K562 (cell line): ENCODE data around the gene PPP1CB. TPM values are rescaled to one million over a fixed set of nuclear protein-coding genes. Genes with fewer than 3 reads are reported as not detected.
A peak's percentile ranks its signal among the peaks of the same experiment; 100 is the strongest.

Source experiments
- DNMT1 ChIP-seq: fragments of 450-650 bp; IDR thresholded peaks from 2 replicates; pipeline ENCODE4 v1.6.1; 2016; ENCODE audit warnings: antibody characterized with exemption, mild to moderate bottlenecking
- EP300 ChIP-seq: IDR thresholded peaks from 2 replicates; pipeline ENCODE4 v1.6.1; 2012; ENCODE audit warnings: low read length, improper control_type of control experiment
- ETV6 ChIP-seq, 3 experiments: fragments of 150-350 bp in 1 of 3; sonication (generic) in 1 of 3; formaldehyde crosslinking in 1 of 3; IDR thresholded peaks; 2 replicates each; pipeline versions ENCODE4 v1.6.1 to v1.8.0; 2014 to 2022; ENCODE audit warnings: borderline replicate concordance in 2 of 3, low read depth in 2 of 3, antibody characterized with exemption in 1 of 3, low read length in 1 of 3, mild to moderate bottlenecking in 1 of 3, missing genetic modification reagents in 1 of 3
- HSF4 ChIP-seq: fragments of 250-450 bp; sonication (Bioruptor Pico); IDR thresholded peaks from 2 replicates; pipeline ENCODE4 v2.1.2; 2022; ENCODE audit warnings: mild to moderate bottlenecking, moderate library complexity, borderline replicate concordance
- KLF10 ChIP-seq: fragments of 250-450 bp; sonication (Bioruptor Pico); IDR thresholded peaks from 2 replicates; pipeline ENCODE4 v1.6.1; 2021; ENCODE audit warnings: matching md5 sums
- SMC3 ChIP-seq: conservative IDR thresholded peaks from 2 replicates; pipeline ENCODE4 v1.6.1; 2011; ENCODE audit warnings: low read depth, low read length, improper control_type of control experiment; ENCODE audit not compliant: insufficient read depth
- SPI1 ChIP-seq: IDR thresholded peaks from 2 replicates; pipeline ENCODE4 v1.6.1; 2011; ENCODE audit warnings: low read depth, low read length, control low read depth, borderline replicate concordance
- TCF7L2 ChIP-seq: fragments of 150-350 bp; IDR thresholded peaks from 2 replicates; pipeline ENCODE4 v1.6.1; 2016; ENCODE audit warnings: low read depth, mild to moderate bottlenecking, low read length, moderate library complexity
- ZNF174 ChIP-seq: fragments of 250-450 bp; sonication (Bioruptor Pico); IDR thresholded peaks from 2 replicates; pipeline ENCODE4 v1.4.0; 2020; ENCODE audit warnings: mild to moderate bottlenecking
- ZNF354B ChIP-seq: fragments of 250-450 bp; sonication (Bioruptor Pico); IDR thresholded peaks from 2 replicates; pipeline ENCODE4 v1.4.0; 2020
- ZNF644 ChIP-seq: fragments of 200-800 bp; sonication (Bioruptor generic); IDR thresholded peaks from 2 replicates; pipeline ENCODE4 v1.6.1; 2016; ENCODE audit warnings: low read depth, missing genetic modification characterization, missing compliant biosample characterization
- polyA plus RNA-seq, 8 experiments: library from polyadenylated mRNA; depleted of rRNA in 4 of 8; stranded (reverse) in 5 of 8; unstranded in 3 of 8; fragments of >200 nt; fragmentation: Nextera tagmentation in 2 of 8; fragmentation: Illumina TruSeq in 1 of 8; extraction: Ambion mirVana in 2 of 8; extraction: Trizol in 1 of 8; gene quantifications; 2 replicates each; pipeline versions ENCODE4 v1.2.1 to v1.2.3, GENCODE V29; 2011 to 2014; ENCODE audit warnings: inconsistent platforms in 1 of 8, missing spikeins in 1 of 8
- total RNA-seq, 7 experiments: library from RNA; depleted of rRNA in 6 of 7; stranded (reverse); fragments of >200 nt in 6 of 7; fragmentation: Illumina TruSeq in 2 of 7; extraction: Trizol in 2 of 7; gene quantifications; 2 replicates each; pipeline versions ENCODE4 v1.2.1 to v1.2.3, GENCODE V29; 2011 to 2021; ENCODE audit warnings: low replicate concordance in 1 of 7
- TF ChIP-seq, protein P1 (sequence below): fragments of 450-650 bp; IDR thresholded peaks from 2 replicates; pipeline ENCODE4 v1.6.1; 2016; ENCODE audit warnings: missing biosample characterization, missing genetic modification characterization
- TF ChIP-seq, protein P2 (sequence below), 2 experiments: fragments of 450-650 bp in 1 of 2; sonication (generic) in 1 of 2; formaldehyde crosslinking in 1 of 2; IDR thresholded peaks in 1 of 2; conservative IDR thresholded peaks in 1 of 2; 2 replicates each; pipeline versions ENCODE4 v1.6.1 to v1.8.1; 2016 to 2023; ENCODE audit warnings: mild to moderate bottlenecking in 2 of 2, moderate library complexity in 2 of 2, inconsistent platforms in 1 of 2, missing genetic modification reagents in 1 of 2
- TF ChIP-seq, protein P3 (sequence below): fragments of 450-650 bp; conservative IDR thresholded peaks from 2 replicates; pipeline ENCODE4 v1.6.1; 2016; ENCODE audit warnings: missing genetic modification characterization, low read depth, mild to moderate bottlenecking, missing compliant biosample characterization, moderate library complexity
- TF ChIP-seq, protein P4 (sequence below): fragments of 450-650 bp; formaldehyde crosslinking; IDR thresholded peaks from 2 replicates; pipeline ENCODE4 v1.4.0; 2022; ENCODE audit warnings: missing genetic modification characterization
- TF ChIP-seq, protein P5 (sequence below), 2 experiments: IDR thresholded peaks; 2 replicates each; pipeline ENCODE4 v1.6.1; 2012; ENCODE audit warnings: improper control_type of control experiment in 2 of 2, low read depth in 2 of 2, low read length in 2 of 2, borderline replicate concordance in 1 of 2

PPP1CB gene
- total and polyA plus RNA-seq, 9 of the 15 experiments (the other 6 are each of a cell fraction or from before 2014, with no cell fraction given) = 25.6 to 118 (median 58.9) TPM

DNA sequence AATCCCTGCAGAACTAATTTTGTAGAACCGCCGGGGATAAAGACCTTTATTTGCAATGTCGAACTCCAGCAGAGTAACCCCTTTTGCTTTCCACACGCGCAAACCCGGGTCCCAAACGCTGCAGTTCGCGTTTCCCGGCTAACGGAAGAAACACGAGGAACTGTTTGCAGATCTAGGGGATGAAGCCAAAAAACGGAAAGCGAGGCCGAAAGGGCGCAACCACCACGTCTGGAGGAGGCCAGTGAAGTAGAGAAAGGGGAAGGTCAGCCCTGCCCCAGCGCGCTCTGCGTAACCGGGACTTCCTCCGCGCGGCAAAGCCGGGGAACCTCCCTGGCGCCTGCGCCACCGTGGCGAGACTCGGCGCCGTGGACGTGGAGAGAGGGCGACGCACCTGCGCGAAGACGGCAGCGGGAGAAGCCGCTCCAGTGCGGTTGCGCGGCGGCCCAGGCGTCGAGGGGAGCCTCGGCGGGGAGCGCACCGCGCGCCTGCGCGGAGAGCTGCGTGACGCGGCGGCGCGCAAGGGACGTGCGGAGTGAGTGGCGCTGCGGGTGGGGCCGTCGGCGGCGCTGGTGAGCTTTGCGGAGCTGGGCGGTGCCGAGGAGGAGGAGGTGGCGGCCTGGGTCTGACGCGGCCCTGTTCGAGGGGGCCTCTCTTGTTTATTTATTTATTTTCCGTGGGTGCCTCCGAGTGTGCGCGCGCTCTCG lies at the start of gene PPP1CB (continued):
- TF ChIP-seq SPI1 (peak; percentile 86), TCF7L2 (no peak), ZNF174 (CRISPR knock-in tag) (no peak), HSF4 (CRISPR knock-in tag) (no peak), ZNF644 (tag) (no peak), SMC3 (no peak), KLF10 (CRISPR knock-in tag) (no peak), ETV6 (IDR thresholded peaks at IDR 0.05; ENCODE audit: borderline replicate concordance in 1 of 2, low read depth in 2 of 2, low read length in 1 of 2) (no peak), ETV6 (CRISPR knock-in tag; IDR thresholded peaks at IDR 0.05; ENCODE audit: borderline replicate concordance) (no peak), DNMT1 (no peak), ZNF354B (no peak), EP300 (no peak)
- TF ChIP-seq, protein P1, sequence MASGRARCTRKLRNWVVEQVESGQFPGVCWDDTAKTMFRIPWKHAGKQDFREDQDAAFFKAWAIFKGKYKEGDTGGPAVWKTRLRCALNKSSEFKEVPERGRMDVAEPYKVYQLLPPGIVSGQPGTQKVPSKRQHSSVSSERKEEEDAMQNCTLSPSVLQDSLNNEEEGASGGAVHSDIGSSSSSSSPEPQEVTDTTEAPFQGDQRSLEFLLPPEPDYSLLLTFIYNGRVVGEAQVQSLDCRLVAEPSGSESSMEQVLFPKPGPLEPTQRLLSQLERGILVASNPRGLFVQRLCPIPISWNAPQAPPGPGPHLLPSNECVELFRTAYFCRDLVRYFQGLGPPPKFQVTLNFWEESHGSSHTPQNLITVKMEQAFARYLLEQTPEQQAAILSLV (tag) = no peak
- TF ChIP-seq, protein P2, sequence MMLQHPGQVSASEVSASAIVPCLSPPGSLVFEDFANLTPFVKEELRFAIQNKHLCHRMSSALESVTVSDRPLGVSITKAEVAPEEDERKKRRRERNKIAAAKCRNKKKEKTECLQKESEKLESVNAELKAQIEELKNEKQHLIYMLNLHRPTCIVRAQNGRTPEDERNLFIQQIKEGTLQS (IDR thresholded peaks at IDR 0.05) = no peak
- TF ChIP-seq, protein P2 (CRISPR knock-in tag; conservative IDR thresholded peaks at IDR 0.05) = peak; percentile 86; the same call in 1 of the 2 replicates
- TF ChIP-seq, protein P3, sequence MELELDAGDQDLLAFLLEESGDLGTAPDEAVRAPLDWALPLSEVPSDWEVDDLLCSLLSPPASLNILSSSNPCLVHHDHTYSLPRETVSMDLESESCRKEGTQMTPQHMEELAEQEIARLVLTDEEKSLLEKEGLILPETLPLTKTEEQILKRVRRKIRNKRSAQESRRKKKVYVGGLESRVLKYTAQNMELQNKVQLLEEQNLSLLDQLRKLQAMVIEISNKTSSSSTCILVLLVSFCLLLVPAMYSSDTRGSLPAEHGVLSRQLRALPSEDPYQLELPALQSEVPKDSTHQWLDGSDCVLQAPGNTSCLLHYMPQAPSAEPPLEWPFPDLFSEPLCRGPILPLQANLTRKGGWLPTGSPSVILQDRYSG (tag) = no peak
- TF ChIP-seq, protein P4, sequence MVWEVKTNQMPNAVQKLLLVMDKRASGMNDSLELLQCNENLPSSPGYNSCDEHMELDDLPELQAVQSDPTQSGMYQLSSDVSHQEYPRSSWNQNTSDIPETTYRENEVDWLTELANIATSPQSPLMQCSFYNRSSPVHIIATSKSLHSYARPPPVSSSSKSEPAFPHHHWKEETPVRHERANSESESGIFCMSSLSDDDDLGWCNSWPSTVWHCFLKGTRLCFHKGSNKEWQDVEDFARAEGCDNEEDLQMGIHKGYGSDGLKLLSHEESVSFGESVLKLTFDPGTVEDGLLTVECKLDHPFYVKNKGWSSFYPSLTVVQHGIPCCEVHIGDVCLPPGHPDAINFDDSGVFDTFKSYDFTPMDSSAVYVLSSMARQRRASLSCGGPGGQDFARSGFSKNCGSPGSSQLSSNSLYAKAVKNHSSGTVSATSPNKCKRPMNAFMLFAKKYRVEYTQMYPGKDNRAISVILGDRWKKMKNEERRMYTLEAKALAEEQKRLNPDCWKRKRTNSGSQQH = peak; percentile 66; the same call in 1 of the 2 replicates
- TF ChIP-seq, protein P5, sequence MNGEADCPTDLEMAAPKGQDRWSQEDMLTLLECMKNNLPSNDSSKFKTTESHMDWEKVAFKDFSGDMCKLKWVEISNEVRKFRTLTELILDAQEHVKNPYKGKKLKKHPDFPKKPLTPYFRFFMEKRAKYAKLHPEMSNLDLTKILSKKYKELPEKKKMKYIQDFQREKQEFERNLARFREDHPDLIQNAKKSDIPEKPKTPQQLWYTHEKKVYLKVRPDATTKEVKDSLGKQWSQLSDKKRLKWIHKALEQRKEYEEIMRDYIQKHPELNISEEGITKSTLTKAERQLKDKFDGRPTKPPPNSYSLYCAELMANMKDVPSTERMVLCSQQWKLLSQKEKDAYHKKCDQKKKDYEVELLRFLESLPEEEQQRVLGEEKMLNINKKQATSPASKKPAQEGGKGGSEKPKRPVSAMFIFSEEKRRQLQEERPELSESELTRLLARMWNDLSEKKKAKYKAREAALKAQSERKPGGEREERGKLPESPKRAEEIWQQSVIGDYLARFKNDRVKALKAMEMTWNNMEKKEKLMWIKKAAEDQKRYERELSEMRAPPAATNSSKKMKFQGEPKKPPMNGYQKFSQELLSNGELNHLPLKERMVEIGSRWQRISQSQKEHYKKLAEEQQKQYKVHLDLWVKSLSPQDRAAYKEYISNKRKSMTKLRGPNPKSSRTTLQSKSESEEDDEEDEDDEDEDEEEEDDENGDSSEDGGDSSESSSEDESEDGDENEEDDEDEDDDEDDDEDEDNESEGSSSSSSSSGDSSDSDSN (IDR thresholded peaks at IDR 0.05; ENCODE audit: borderline replicate concordance in 1 of 2, low read depth in 2 of 2, low read length in 2 of 2) = peak in 1 of 2 experiments; percentile 82; a peak in 2 of 4 replicates
